ENCODE measurements around the gene TRABD2B. TPM values are rescaled to one million over a fixed set of nuclear protein-coding genes. Genes with fewer than 3 reads are reported as not detected.
A peak's percentile ranks its signal among the peaks of the same experiment; 100 is the strongest.

The TRABD2B gene
- polyA plus RNA-seq, 1 donor = 21.2 TPM

DNA sequence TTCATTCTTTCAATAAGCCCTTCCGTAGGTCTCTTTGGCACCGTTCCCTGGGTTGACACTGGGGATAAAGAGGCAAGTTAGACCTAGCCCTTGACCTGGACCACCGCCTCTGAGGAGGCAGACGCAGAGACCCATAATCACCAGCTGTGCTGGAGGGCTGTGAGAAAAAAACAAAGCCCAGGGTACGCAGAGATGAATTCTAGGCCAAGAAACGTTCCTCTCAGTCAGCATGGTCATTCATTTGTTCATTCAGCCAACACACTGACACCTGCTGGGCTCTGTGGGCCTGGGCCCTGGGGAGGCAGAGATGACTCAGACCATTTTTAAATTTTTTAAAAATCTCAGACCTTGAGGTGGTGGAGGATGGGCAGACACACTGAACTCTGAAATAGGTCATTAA lies 26.3 kb upstream of the TRABD2B start:
- no peak for DNase-seq

DNA sequence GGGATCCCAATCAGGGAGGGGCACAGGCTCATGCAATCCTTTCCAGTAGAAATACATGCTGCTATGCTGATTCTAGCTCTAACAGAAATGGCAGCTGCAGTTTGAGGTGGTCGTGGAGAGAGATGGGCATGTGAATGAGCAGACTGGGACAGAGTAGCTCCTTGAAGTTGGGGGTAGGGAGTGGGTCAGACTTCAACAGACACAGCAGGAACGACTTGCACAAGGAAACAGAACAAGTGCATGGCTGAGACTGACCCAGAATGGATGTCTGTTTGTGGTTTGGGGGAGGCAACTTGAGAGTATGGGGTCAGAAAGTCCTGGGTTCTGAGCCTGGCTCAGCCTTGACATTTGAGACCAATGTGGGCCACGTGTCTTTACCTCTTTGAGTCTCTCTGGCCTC lies 25.1 kb upstream of the TRABD2B start:
- DNase-seq = no peak

- DNase-seq = no peak
Observed at GRCh38 chr1:48021792-48022191, 24.6 kb upstream of the TRABD2B start.

DNA sequence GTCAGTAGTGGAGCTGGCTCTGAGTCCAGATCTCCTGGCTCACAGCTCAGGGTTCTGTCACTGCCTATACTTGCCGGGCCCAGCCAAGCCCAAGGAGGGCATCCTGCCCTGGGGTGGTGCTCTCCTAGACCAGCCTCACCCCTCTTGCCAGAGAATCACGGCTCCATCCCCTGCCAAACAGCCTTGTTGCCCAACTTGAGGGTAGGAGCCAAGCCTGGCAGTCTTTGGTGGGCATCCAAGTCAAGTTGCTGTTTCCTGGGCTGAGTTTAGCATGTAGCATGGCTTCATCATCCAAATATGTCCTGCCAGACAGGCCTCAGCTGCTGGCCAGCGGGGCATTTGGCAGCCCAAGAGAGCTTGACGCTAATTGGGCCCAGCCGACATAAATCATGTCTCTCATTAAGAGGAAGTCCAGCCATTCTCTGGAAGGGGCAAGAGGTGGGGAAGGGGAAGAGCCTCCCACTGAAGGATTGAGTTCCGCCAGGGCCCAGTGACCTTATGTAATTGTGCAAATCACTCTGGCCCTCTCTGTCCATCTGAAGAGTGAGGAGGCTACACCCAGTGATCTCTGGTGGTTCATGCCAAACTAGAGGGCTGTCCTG lies 22.6 kb upstream of the TRABD2B start:
- no peak for DNase-seq

DNA sequence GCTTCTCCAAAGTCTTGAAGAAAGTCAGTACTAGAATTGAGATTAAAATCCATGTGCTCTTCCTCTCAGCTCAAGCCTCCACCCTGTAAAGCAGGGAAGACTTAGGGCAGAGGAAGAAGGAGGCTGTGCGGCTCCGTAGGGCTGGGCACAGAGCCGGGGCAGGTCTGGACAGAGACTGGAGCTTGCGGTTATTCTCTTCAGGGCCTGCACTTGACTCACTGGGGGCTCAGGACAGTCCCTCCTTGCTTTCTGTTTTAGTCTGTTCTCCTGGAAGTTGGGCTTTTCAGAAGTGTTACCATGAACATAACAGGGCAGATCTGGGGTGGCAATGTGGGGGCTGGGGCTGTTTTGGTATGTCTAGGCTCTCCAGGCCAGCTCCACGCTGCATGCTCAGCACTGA lies 21.6 kb upstream of the TRABD2B start:
- no peak for DNase-seq

GRCh38 chr1:48017716-48018115 lies 20.5 kb upstream of the TRABD2B start:
- DNase-seq = no peak

DNA sequence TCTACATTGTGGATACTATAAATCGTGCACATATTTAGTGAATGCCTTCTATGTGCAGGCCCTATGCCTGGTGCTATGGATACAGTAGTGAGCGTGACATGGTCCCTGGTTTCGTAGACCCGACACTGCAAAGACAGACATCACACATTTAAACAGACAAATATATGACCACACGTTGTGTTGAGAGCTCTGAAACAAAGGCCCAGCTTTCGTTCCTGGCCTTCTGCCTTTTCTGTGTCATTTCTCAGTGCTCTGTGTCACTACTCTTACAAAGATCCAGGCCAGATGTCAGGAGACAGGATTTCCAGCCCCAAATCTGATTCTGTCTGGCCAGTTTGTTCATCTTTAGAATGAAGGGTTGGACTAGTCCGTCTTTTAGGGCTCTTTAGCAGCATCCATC lies 19.3 kb upstream of the TRABD2B start:
- DNase-seq = no peak

DNA sequence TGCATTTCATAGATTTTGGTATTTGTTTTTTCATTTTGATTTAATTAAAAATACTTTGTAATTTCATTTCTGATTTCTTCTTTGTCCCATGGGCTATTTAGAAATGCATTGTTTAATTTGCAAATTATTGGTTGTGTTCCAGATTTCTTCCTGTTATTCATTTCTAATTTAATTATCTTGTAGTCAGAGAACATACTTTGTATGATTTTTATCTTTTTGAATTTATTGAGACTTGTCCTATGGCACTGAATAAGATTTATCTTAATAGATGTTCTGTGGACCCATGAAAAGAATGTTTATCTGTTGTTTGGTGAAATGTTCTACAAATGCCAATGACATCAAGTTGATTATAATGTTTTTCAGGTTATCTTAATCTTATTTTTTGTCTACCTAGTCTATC lies 16.1 kb upstream of the TRABD2B start:
- no peak for DNase-seq

DNA sequence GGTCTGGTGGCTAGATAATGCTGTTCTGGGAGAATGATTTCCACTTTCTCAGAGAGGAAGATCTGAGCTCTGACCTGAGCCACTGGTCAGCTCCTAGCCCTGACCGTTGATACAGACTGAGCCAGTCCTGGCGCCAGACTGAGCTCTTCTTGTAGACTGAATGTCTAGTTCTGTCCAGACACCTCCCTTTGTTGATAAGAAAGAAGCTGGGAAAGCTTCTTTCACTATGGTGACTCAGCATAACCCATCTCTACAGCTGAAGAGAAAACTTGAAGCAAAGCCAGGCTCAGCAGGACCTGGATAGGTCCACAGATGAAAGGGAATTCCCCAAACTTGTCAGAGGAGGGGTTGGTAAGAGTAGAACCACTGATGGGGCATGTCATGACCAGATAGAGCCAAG lies 9.9 kb upstream of the TRABD2B start:
- no peak for DNase-seq

GRCh38 chr1:48006264-48006663 lies 9.1 kb upstream of the TRABD2B start:
- no peak for DNase-seq

- no peak for DNase-seq
Observed at GRCh38 chr1:48005253-48006117, 8.3 kb upstream of the TRABD2B start.

DNA sequence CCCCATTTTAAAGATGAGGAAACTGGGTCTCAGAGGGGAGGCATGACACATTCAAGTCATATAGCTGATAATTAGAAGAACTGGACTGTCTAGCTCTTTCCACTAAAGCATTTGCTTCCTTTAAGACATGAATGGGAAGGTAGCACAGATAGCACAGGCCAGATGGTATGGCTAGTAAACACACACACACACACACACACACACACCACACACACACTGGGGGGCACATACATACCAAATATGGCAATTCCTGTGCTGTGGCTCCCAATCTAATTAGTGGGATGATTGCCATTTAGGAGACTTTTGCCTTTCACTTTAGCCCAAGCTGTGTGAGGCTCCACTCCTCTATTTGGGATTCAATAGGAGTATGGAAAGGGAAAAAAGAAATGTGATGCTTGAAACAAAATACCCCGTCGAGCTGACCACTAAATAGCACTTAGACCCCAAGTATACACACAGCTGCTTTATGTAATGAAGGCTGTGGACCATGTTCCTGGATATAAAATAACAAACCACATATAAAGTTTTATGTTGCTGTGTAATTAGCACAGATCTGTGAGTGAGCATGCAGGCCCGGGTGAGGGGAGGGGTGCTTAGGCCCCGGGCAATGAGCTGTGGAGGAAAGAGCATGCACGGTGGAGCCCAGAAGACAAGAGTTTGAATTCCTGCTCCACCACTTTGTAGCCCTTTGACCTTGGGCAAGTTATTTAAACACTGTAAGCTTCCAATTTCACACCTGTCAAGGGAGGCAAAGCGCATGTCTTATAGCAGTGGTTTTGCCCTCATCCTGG lies 6.8 kb upstream of the TRABD2B start:
- DNase-seq = peak; percentile 82

DNA sequence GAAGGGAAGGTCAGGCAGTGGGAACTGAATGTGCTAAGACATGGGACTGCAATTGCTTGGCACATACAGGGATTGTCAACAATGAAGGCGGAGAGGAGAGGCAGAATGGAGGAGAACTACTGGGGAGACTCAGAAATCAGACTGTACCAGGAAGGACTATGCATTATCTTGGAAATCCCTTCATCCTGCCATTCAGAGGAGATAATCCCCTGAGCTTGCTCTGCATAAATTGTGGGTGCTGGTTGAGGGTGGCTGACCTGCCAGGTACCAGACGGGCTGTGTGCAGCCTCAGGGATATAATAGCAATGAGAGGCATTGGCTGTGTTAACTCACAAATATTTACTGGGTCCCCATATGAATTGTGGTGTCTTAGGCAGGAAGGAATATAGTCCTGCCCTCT lies 5.0 kb upstream of the TRABD2B start:
- no peak for DNase-seq

GRCh38 chr1:48001696-48002095 lies 4.5 kb upstream of the TRABD2B start:
- DNase-seq = no peak

DNA sequence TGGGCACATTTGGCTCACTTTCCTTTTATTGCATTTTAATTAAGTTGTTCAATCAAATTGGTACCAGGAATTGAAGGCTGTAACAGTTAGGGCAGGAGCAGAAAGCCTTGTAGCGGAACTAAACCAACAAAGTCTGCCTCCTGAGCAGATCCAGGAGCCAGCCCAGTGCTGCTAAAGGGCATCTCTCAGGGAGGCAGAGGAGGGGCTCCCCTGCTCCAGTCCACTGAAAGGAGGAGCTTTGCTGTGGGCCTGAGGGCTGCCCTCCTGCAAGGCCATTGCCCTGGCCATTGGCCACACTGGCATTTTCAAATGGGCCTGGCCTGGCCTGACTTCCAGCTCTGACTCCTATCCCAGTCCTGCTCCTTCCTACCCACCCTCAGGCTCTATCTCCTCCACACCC lies 3.7 kb upstream of the TRABD2B start:
- no peak for DNase-seq

DNA sequence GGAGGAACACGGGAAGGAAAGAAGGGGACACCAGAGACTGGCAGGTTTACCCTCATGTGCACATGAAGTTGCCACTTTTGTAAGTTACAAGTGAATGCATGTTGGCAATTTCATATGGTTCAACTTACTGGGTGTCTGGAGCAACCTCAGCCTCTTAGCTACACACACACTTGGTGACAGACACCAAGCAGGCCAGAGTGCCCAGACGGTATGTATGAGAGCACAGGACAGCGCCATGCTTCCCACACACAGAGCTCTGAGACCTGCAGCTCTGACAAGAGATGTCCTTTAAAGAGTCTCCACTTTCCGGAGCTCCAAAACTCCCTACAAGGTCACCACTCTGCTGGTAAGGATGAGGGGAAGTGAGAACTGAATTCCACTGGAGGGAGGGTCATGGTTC lies 1.9 kb upstream of the TRABD2B start:
- DNase-seq = no peak

DNA sequence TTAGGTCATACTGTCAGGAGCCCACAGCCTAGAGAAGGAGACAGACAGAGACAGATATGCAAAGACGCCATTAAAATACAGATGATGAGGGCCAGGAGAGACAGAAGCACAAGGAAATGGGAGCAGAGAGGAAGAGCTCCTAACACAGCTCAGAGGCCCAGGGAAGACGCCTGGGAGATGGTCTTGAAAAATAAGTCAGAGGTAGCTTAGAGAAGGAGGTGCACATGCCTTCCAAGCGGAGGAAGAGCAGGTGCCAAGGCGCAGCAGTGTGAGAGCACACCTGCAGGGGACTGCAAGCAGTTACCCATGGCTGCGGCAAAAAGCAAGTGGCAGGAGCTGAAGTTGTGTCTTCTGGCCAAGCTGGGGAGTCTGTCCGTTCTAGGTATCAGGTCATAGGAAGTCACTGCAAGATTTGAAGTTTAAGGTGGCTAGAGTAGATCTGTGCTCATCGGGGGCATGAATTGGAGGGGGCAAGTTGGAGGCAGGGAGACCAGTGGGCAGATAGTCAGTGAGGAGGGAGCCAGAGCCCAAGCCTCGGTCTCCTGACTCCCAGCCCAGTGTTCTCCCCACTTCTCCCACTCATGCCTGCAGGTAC lies 1.3 kb upstream of the TRABD2B start:
- no peak for DNase-seq

DNA sequence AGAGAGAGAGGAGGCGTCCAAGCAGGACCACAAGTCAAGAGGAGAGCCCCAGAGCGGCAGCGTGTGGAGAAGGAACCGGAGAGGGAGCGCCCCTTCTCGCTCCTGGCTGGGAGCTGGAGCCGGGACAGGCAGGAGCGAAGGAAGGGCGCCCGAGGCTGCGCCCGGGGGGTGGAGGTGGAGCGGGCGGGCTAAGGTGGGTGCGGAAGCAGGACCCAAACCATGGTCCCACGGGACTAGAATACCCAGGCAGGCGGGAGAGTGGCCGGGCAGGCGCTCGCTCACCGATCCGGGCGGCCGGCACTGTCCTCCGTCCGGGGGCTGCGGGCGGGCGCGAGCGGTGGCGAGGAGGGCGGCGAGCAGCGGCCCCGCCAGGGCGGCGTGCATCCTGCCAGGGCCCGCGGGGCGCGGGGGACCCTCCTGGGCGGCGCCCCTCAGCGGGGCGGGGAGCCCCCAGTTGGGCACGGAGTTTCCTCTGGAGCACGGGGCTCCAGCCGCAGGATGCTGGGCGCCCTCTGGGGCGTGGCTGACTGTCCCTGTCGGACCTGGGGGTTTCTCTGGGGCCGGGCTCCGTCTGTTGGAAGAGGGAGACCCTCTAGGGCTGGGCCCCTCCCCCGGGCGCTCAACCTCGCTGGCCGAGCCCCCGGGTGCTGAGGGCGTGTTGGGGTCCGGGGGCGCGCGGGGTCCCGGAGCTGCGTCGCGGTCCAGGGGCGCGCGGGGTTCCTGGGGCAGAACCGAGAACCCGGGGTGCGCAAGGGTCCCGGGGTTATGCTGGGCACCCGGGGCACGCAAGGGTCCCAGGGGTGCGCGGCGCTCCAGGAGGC lies 569 bp downstream of the TRABD2B start:
- no peak for DNase-seq

GRCh38 chr1:47996060-47996405 lies 1.2 kb downstream of the TRABD2B start:
- DNase-seq = no peak

GRCh38 chr1:47995306-47996050 lies 1.7 kb downstream of the TRABD2B start:
- DNase-seq = no peak
